ENCODE data around the gene SCFD2. TPM values are rescaled to one million over a fixed set of nuclear protein-coding genes. Genes with fewer than 3 reads are reported as not detected.

SCFD2 gene
- total and polyA plus RNA-seq, 2 donors (not counting 3 experiments of a cell fraction or from before 2014, with no cell fraction given): 12.3 to 22.8 TPM

DNA sequence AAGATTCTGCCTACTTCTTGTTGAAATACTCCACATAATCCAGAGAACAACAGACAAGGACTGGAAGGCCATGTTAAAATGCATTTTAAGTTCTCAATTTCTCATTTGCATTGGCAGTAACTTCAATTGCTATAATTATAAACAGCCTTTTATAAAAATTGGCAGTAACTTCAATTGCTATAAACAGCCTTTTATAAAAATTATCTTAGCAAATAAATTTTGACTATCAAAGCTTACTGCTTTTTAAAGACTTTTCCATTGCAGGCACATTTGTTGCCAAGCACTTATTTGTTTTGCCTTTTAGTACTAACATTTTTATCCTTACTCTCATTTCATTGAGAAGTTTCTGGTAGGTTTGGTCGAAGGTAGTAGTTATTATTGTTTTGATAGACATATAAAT, 17.8 kb downstream of the SCFD2 start:
- POLR2A ChIA-PET: no interaction called here
- no peaks in the 10 kb centered on the region for H3K9me1 ChIP-seq (replicated peaks; ENCODE audit: control insufficient read depth, extremely low read depth, insufficient read depth, low read length)
- no peaks in the 10 kb centered on the region for H4K20me1 ChIP-seq (replicated peaks; ENCODE audit: control insufficient read depth, extremely low read depth, insufficient read depth, low read length)
- CTCF ChIA-PET: interaction anchor here (0.8 to 1.0 kb wide), 2 partner anchors 167 to 461 kb away, joined by 3 read pairs; no protein-coding TSS in a partner anchor
- no peaks in the 10 kb centered on the region for H3K9me3 ChIP-seq (replicated peaks; ENCODE audit: control insufficient read depth, insufficient read depth, low read length)
- DNase-seq (ENCODE audit: low read depth, low spot score) (no peak), FAIRE-seq (peak; percentile 50)
- no peaks in the 10 kb centered on the region for H3K79me2 ChIP-seq (ENCODE audit: control insufficient read depth, insufficient read depth, low read length)
- no peak overlapping the region for H2AFZ ChIP-seq (ENCODE audit: low read depth, low read length)
- dilution Hi-C loops (cut with MboI; ENCODE audit: extremely low pct_ligation_motif_present, low sequenced_read_pairs) (no loop called here), intact Hi-C loops (cut with micrococcal nuclease) (no loop called here)
- no peak for TF ChIP-seq GATA2 (IDR thresholded peaks at IDR 0.05; ENCODE audit: insufficient read depth, insufficient read length, low read depth, low read length)
- no peak for TF ChIP-seq POLR2A (IDR thresholded peaks at IDR 0.05; ENCODE audit: low read depth, low read length)
- TF ChIP-seq, protein P1, sequence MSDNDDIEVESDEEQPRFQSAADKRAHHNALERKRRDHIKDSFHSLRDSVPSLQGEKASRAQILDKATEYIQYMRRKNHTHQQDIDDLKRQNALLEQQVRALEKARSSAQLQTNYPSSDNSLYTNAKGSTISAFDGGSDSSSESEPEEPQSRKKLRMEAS (IDR thresholded peaks at IDR 0.05; ENCODE audit: insufficient read depth, insufficient read length): no peak
- TF ChIP-seq, protein P2, sequence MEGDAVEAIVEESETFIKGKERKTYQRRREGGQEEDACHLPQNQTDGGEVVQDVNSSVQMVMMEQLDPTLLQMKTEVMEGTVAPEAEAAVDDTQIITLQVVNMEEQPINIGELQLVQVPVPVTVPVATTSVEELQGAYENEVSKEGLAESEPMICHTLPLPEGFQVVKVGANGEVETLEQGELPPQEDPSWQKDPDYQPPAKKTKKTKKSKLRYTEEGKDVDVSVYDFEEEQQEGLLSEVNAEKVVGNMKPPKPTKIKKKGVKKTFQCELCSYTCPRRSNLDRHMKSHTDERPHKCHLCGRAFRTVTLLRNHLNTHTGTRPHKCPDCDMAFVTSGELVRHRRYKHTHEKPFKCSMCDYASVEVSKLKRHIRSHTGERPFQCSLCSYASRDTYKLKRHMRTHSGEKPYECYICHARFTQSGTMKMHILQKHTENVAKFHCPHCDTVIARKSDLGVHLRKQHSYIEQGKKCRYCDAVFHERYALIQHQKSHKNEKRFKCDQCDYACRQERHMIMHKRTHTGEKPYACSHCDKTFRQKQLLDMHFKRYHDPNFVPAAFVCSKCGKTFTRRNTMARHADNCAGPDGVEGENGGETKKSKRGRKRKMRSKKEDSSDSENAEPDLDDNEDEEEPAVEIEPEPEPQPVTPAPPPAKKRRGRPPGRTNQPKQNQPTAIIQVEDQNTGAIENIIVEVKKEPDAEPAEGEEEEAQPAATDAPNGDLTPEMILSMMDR (IDR thresholded peaks at IDR 0.05; ENCODE audit: extremely low read depth in 1 of 2, insufficient read depth in 1 of 2, low read depth in 1 of 2, low read length in 2 of 2): no peak
- TF ChIP-seq JUN (IDR thresholded peaks at IDR 0.05; ENCODE audit: borderline replicate concordance, insufficient read depth, insufficient read length, low read depth): no peak
- no peak for TF ChIP-seq EZH2 (IDR thresholded peaks at IDR 0.05; ENCODE audit: borderline replicate concordance, low read depth, low read length, severe bottlenecking)
- BruUV-seq (replicated peaks): no TSS peak
- no peak overlapping the region for H3K4me3 ChIP-seq (replicated peaks in 1 of 3; ENCODE audit: insufficient read depth in 1 of 3, low read depth in 1 of 3, low read length in 3 of 3)
- no peak overlapping the region for H3K9ac ChIP-seq (replicated peaks; ENCODE audit: extremely low read depth, insufficient read depth, low read length)
- H3K27me3 ChIP-seq (ENCODE audit: control insufficient read depth in 2 of 2, insufficient read depth in 2 of 2, low read length in 2 of 2): no peaks in the 10 kb centered on the region
- H3K27ac ChIP-seq (ENCODE audit: insufficient read depth, low read depth, low read length): no peak overlapping the region
- H3K36me3 ChIP-seq (ENCODE audit: control insufficient read depth in 2 of 2, extremely low read depth in 1 of 2, insufficient read depth in 2 of 2, low read length in 2 of 2): no peaks in the 10 kb centered on the region
- H3K4me2 ChIP-seq (ENCODE audit: insufficient read depth, low read length): no peak overlapping the region
- H3K4me1 ChIP-seq (ENCODE audit: control insufficient read depth, extremely low read depth, insufficient read depth, low read length): peaks cover 4% of the 10 kb centered on the region
